ENCODE results near the gene MGAT5.

Gene MGAT5

DNA sequence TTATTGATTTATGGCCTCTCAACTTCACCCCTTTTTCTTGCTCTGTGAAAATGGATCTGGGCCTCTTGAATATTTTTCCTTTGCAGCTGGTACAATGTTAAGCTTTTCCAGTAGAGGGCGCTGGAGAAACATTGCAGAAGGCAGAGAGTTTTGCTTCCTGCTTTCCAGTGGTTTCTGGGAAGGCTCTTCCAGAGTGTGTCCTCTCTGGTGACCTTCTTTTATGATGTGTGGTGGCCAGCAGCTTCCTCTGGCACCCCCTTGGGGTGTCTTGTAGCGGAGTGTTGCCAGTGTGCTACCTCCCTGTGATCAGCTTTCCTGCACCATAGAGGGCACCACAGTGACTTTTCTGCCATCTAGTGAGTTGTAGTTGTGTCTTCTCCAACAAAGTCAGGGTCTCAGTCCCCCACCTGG, 25.4 kb upstream of the MGAT5 start:
- CTCF ChIA-PET: interaction anchor here (0.6 to 3.9 kb wide), 13 partner anchors 9 to 554 kb away, joined by 3 to 21 read pairs (median 4); no protein-coding TSS in a partner anchor
- POLR2A ChIA-PET: no interaction called here

DNA sequence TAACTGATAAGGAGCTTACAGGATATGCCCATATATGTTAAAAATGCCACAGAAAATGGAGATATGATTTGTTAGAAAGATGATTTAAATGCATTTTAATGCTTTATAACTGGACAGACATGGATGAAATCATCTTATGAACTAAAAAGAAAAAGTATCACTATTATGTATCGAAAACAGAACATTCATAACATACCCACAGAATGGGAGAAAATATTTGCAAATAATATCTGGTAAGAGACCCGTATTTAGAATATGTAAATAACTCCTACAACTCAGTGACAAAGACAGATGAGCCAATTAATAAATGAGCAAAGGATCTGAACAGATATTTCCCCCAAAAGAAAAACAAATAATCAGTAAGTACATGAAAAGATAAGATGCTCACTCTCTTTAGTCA, 24.3 kb upstream of the MGAT5 start:
- ChIA-PET CTCF (interaction anchor here (0.6 to 3.9 kb wide), 8 partner anchors 9 to 221 kb away, joined by 3 to 21 read pairs (median 4); no protein-coding TSS in a partner anchor), POLR2A (no interaction called here)
- no peak for TF ChIP-seq ZNF621 (tag by site-specific recombination; IDR thresholded peaks at IDR 0.05)
- TF ChIP-seq ZNF843 (tag by site-specific recombination; IDR thresholded peaks at IDR 0.05): no peak
- no peak for TF ChIP-seq HOXA7 (CRISPR knock-in tag; IDR thresholded peaks at IDR 0.05; ENCODE audit: borderline replicate concordance)
- TF ChIP-seq ZNF76 (tag by site-specific recombination; IDR thresholded peaks at IDR 0.05; ENCODE audit: borderline replicate concordance, low read depth): no peak
- no peak for TF ChIP-seq PRDM1 (tag by site-specific recombination; IDR thresholded peaks at IDR 0.05)
- TF ChIP-seq ZNF658 (tag by site-specific recombination; IDR thresholded peaks at IDR 0.05): no peak
- no peak for TF ChIP-seq ZNF48 (tag by site-specific recombination; IDR thresholded peaks at IDR 0.05)
- TF ChIP-seq, protein P1, sequence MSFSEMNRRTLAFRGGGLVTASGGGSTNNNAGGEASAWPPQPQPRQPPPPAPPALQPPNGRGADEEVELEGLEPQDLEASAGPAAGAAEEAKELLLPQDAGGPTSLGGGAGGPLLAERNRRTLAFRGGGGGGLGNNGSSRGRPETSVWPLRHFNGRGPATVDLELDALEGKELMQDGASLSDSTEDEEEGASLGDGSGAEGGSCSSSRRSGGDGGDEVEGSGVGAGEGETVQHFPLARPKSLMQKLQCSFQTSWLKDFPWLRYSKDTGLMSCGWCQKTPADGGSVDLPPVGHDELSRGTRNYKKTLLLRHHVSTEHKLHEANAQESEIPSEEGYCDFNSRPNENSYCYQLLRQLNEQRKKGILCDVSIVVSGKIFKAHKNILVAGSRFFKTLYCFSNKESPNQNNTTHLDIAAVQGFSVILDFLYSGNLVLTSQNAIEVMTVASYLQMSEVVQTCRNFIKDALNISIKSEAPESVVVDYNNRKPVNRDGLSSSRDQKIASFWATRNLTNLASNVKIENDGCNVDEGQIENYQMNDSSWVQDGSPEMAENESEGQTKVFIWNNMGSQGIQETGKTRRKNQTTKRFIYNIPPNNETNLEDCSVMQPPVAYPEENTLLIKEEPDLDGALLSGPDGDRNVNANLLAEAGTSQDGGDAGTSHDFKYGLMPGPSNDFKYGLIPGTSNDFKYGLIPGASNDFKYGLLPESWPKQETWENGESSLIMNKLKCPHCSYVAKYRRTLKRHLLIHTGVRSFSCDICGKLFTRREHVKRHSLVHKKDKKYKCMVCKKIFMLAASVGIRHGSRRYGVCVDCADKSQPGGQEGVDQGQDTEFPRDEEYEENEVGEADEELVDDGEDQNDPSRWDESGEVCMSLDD (tag by site-specific recombination; IDR thresholded peaks at IDR 0.05): no peak
- H3K4me3 ChIP-seq (ENCODE audit: low read depth, low read length): no peak overlapping the region
- no peaks in the 10 kb centered on the region for H3K9me3 ChIP-seq (ENCODE audit: control insufficient read depth, insufficient read depth, low read depth, low read length)
- H3K27ac ChIP-seq (ENCODE audit: extremely low read depth, low read depth, low read length): no peak overlapping the region
- H3K4me1 ChIP-seq (ENCODE audit: control insufficient read depth, insufficient read depth, low read length): no peaks in the 10 kb centered on the region
- no peaks in the 10 kb centered on the region for H3K36me3 ChIP-seq (ENCODE audit: control insufficient read depth in 2 of 2, insufficient read depth in 1 of 2, low read length in 2 of 2)

More for the DNA sequence above, 25.4 kb upstream of the MGAT5 start:
- H3K4me1 ChIP-seq (ENCODE audit: control insufficient read depth, insufficient read depth, low read length): no peaks in the 10 kb centered on the region
- TF ChIP-seq, protein P2, sequence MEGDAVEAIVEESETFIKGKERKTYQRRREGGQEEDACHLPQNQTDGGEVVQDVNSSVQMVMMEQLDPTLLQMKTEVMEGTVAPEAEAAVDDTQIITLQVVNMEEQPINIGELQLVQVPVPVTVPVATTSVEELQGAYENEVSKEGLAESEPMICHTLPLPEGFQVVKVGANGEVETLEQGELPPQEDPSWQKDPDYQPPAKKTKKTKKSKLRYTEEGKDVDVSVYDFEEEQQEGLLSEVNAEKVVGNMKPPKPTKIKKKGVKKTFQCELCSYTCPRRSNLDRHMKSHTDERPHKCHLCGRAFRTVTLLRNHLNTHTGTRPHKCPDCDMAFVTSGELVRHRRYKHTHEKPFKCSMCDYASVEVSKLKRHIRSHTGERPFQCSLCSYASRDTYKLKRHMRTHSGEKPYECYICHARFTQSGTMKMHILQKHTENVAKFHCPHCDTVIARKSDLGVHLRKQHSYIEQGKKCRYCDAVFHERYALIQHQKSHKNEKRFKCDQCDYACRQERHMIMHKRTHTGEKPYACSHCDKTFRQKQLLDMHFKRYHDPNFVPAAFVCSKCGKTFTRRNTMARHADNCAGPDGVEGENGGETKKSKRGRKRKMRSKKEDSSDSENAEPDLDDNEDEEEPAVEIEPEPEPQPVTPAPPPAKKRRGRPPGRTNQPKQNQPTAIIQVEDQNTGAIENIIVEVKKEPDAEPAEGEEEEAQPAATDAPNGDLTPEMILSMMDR (tag by site-specific recombination; IDR thresholded peaks at IDR 0.05): 0 out of 2 replicates have a peak, but pooled peaks have one; percentile 14
- no peak for TF ChIP-seq ZNF747 (tag by site-specific recombination; IDR thresholded peaks at IDR 0.05)
- peak; percentile 61 for TF ChIP-seq SETDB1 (IDR thresholded peaks at IDR 0.05; ENCODE audit: insufficient read length, low read length)
- H3K9me3 ChIP-seq (ENCODE audit: control insufficient read depth, insufficient read depth, low read depth, low read length): no peaks in the 10 kb centered on the region
- no peak overlapping the region for H3K27ac ChIP-seq (ENCODE audit: extremely low read depth, low read depth, low read length)
- H3K36me3 ChIP-seq (ENCODE audit: control insufficient read depth in 2 of 2, insufficient read depth in 1 of 2, low read length in 2 of 2): no peaks in the 10 kb centered on the region
- H3K4me3 ChIP-seq (ENCODE audit: low read depth, low read length): no peak overlapping the region

DNA sequence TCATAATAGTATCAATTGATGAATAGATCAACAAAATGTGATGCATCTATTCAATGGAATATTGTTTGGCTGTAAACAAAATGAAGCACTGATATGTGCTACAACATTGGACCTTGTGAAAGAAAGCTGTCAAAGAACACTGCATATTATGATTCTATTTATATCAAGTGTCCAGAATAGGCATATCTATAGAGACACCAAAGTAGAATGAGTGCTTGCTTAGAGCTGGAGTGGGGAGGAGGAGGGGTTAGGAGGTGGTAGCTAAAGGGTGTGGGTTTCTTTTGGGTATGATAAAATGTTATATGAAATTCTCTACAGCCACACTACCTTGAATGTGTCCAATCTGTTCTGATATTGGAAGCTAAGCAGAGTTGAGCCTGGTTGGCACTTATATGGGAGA, 23.0 kb upstream of the MGAT5 start:
- Histone ChIP-seq H3K4me1 (ENCODE audit: control insufficient read depth, insufficient read depth, low read length) (no peaks in the 10 kb centered on the region), H3K27ac (ENCODE audit: extremely low read depth, low read depth, low read length) (no peak overlapping the region), H3K36me3 (ENCODE audit: control insufficient read depth in 2 of 2, insufficient read depth in 1 of 2, low read length in 2 of 2) (no peaks in the 10 kb centered on the region), H3K4me3 (ENCODE audit: low read depth, low read length) (no peak overlapping the region), H3K9me3 (ENCODE audit: control insufficient read depth, insufficient read depth, low read depth, low read length) (no peaks in the 10 kb centered on the region)
- CTCF ChIA-PET: interaction anchor here (1.0 to 2.6 kb wide), 3 partner anchors 13 to 347 kb away, joined by 6 to 9 read pairs (median 7); no protein-coding TSS in a partner anchor
- POLR2A ChIA-PET: no interaction called here
- TF ChIP-seq ZNF555 (tag by site-specific recombination; conservative IDR thresholded peaks at IDR 0.05) (no peak), ZXDB (tag by site-specific recombination; IDR thresholded peaks at IDR 0.05) (no peak)
- TF ChIP-seq, protein P3, sequence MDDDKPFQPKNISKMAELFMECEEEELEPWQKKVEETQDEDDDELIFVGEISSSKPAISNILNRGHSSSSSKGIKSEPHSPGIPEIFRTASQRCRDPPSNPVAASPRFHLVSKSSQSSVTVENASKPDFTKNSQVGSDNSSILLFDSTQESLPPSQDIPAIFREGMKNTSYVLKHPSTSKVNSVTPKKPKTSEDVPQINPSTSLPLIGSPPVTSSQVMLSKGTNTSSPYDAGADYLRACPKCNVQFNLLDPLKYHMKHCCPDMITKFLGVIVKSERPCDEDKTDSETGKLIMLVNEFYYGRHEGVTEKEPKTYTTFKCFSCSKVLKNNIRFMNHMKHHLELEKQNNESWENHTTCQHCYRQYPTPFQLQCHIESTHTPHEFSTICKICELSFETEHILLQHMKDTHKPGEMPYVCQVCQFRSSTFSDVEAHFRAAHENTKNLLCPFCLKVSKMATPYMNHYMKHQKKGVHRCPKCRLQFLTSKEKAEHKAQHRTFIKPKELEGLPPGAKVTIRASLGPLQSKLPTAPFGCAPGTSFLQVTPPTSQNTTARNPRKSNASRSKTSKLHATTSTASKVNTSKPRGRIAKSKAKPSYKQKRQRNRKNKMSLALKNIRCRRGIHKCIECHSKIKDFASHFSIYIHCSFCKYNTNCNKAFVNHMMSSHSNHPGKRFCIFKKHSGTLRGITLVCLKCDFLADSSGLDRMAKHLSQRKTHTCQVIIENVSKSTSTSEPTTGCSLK (tag by site-specific recombination; IDR thresholded peaks at IDR 0.05): no peak
